ENCODE measurements around the gene GPHN. TPM values are rescaled to one million over a fixed set of nuclear protein-coding genes. Genes with fewer than 3 reads are reported as not detected.

The GPHN gene
- total RNA-seq, 1 experiment from 2014 or later, result 18.1 TPM

GRCh38 chr14:66507722-66508546 is at the start of gene GPHN (continued):
- no peak for TF ChIP-seq ATF2 (CRISPR knock-in tag; IDR thresholded peaks at IDR 0.05; ENCODE audit: borderline replicate concordance, low read depth)
- TF ChIP-seq, protein P1, sequence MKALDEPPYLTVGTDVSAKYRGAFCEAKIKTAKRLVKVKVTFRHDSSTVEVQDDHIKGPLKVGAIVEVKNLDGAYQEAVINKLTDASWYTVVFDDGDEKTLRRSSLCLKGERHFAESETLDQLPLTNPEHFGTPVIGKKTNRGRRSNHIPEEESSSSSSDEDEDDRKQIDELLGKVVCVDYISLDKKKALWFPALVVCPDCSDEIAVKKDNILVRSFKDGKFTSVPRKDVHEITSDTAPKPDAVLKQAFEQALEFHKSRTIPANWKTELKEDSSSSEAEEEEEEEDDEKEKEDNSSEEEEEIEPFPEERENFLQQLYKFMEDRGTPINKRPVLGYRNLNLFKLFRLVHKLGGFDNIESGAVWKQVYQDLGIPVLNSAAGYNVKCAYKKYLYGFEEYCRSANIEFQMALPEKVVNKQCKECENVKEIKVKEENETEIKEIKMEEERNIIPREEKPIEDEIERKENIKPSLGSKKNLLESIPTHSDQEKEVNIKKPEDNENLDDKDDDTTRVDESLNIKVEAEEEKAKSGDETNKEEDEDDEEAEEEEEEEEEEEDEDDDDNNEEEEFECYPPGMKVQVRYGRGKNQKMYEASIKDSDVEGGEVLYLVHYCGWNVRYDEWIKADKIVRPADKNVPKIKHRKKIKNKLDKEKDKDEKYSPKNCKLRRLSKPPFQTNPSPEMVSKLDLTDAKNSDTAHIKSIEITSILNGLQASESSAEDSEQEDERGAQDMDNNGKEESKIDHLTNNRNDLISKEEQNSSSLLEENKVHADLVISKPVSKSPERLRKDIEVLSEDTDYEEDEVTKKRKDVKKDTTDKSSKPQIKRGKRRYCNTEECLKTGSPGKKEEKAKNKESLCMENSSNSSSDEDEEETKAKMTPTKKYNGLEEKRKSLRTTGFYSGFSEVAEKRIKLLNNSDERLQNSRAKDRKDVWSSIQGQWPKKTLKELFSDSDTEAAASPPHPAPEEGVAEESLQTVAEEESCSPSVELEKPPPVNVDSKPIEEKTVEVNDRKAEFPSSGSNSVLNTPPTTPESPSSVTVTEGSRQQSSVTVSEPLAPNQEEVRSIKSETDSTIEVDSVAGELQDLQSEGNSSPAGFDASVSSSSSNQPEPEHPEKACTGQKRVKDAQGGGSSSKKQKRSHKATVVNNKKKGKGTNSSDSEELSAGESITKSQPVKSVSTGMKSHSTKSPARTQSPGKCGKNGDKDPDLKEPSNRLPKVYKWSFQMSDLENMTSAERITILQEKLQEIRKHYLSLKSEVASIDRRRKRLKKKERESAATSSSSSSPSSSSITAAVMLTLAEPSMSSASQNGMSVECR (CRISPR knock-in tag; IDR thresholded peaks at IDR 0.05; ENCODE audit: borderline replicate concordance), result no peak; the same call in 1 of the 2 replicates

- no peak overlapping the region for H3K4me3 Mint-ChIP-seq
- peaks cover 43% of the 10 kb centered on the region for H3K9me3 Mint-ChIP-seq
- ChIA-PET CTCF (no interaction called here), POLR2A (no interaction called here)
- no peaks in the 10 kb centered on the region for H3K4me1 Mint-ChIP-seq
- TF ChIP-seq ATF3 (CRISPR knock-in tag; conservative IDR thresholded peaks at IDR 0.05) (no peak), ESRRA (CRISPR knock-in tag; IDR thresholded peaks at IDR 0.05; ENCODE audit: borderline replicate concordance) (no peak), ZNF138 (CRISPR knock-in tag; conservative IDR thresholded peaks at IDR 0.05) (no peak), ZNF396 (CRISPR knock-in tag; IDR thresholded peaks at IDR 0.05; ENCODE audit: borderline replicate concordance) (no peak), STAT6 (CRISPR knock-in tag; conservative IDR thresholded peaks at IDR 0.05; ENCODE audit: low read depth) (no peak), NR3C1 (CRISPR knock-in tag; conservative IDR thresholded peaks at IDR 0.05; ENCODE audit: low read depth) (no peak), SOX15 (CRISPR knock-in tag; IDR thresholded peaks at IDR 0.05) (no peak)
- TF ChIP-seq, protein P2, sequence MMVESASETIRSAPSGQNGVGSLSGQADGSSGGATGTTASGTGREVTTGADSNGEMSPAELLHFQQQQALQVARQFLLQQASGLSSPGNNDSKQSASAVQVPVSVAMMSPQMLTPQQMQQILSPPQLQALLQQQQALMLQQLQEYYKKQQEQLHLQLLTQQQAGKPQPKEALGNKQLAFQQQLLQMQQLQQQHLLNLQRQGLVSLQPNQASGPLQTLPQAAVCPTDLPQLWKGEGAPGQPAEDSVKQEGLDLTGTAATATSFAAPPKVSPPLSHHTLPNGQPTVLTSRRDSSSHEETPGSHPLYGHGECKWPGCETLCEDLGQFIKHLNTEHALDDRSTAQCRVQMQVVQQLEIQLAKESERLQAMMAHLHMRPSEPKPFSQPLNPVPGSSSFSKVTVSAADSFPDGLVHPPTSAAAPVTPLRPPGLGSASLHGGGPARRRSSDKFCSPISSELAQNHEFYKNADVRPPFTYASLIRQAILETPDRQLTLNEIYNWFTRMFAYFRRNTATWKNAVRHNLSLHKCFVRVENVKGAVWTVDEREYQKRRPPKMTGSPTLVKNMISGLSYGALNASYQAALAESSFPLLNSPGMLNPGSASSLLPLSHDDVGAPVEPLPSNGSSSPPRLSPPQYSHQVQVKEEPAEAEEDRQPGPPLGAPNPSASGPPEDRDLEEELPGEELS (CRISPR knock-in tag; IDR thresholded peaks at IDR 0.05), result no peak
- TF ChIP-seq, protein P3, sequence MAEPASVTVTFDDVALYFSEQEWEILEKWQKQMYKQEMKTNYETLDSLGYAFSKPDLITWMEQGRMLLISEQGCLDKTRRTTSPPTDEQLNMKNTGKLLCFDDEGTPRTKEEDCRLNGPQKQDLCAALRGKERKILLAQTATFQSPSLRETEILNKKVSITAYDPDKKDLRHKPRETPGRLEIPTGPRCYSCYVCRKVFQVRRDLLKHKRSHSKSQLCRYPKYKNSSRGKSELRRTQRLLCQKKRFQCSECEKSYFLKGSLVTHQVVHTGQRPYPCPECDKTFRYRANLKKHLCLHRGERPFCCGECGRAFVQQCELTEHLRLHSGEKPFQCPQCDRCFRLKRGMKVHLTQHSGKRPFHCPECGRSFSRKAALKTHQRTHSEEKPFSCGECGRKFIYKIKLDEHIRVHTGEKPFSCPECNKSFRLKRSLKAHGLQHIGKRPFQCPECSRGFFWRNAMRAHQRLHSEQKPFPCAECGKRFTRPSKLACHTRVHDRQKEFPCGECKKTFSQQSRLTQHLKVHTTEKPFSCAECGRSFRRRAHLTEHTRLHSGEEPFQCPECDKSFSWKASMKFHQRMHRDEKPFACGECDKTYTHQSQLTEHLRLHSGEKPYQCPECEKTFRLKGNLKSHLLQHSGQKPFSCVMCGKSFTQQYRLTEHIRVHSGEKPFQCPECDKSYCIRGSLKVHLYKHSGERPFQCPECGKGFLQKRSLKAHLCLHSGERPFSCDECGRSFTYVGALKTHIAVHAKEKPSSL (CRISPR knock-in tag; conservative IDR thresholded peaks at IDR 0.05), result no peak
- ATAC-seq (no peak), DNase-seq (ENCODE audit: low spot score) (no peak)
- no peaks in the 10 kb centered on the region for H3K36me3 Mint-ChIP-seq
- no peak overlapping the region for H3K27ac Mint-ChIP-seq
- H3K27me3 Mint-ChIP-seq (ENCODE audit: low read depth), result no peaks in the 10 kb centered on the region; the same call in 1 of the 2 replicates
These were observed 48.3 kb upstream of the GPHN start for GRCh38 chr14:66459603-66460002.
